Measurements from ENCODE around the gene MVK. TPM values are rescaled to one million over a fixed set of nuclear protein-coding genes. Genes with fewer than 3 reads are reported as not detected.

MVK gene
- polyA plus RNA-seq, 1 donor (not counting 4 experiments of a cell fraction or from before 2014, with no cell fraction given), result 26.7 TPM

- no peak for TF ChIP-seq EZH2 (IDR thresholded peaks at IDR 0.05; ENCODE audit: low read length)
- TF ChIP-seq, protein P1, sequence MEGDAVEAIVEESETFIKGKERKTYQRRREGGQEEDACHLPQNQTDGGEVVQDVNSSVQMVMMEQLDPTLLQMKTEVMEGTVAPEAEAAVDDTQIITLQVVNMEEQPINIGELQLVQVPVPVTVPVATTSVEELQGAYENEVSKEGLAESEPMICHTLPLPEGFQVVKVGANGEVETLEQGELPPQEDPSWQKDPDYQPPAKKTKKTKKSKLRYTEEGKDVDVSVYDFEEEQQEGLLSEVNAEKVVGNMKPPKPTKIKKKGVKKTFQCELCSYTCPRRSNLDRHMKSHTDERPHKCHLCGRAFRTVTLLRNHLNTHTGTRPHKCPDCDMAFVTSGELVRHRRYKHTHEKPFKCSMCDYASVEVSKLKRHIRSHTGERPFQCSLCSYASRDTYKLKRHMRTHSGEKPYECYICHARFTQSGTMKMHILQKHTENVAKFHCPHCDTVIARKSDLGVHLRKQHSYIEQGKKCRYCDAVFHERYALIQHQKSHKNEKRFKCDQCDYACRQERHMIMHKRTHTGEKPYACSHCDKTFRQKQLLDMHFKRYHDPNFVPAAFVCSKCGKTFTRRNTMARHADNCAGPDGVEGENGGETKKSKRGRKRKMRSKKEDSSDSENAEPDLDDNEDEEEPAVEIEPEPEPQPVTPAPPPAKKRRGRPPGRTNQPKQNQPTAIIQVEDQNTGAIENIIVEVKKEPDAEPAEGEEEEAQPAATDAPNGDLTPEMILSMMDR (optimal IDR thresholded peaks at IDR 0.05 in 1 of 3, IDR thresholded peaks at IDR 0.05 in 1 of 3, conservative IDR thresholded peaks at IDR 0.05 in 1 of 3; ENCODE audit: extremely low read depth in 1 of 3, insufficient read depth in 2 of 3, low read length in 3 of 3), result no peak
- Histone ChIP-seq H3K27me3 (ENCODE audit: control insufficient read depth, extremely low read depth, insufficient read depth, low read length) (peaks cover 16% of the 10 kb centered on the region), H3K79me2 (ENCODE audit: control insufficient read depth, insufficient read depth, low read length) (no peaks in the 10 kb centered on the region), H3K9me1 (ENCODE audit: control insufficient read depth, extremely low read depth, insufficient read depth, low read length) (no peaks in the 10 kb centered on the region), H2AFZ (ENCODE audit: control insufficient read depth, low read length) (no peak overlapping the region), H3K9me3 (ENCODE audit: control insufficient read depth, low read depth, low read length) (peaks cover 4% of the 10 kb centered on the region), H3K4me2 (ENCODE audit: control insufficient read depth, extremely low read depth, insufficient read depth, low read depth, low read length) (no peak overlapping the region), H3K27ac (ENCODE audit: control insufficient read depth, insufficient read depth, low read length) (no peak overlapping the region), H3K9ac (ENCODE audit: control insufficient read depth, extremely low read depth, insufficient read depth, low read length) (no peak overlapping the region), H4K20me1 (ENCODE audit: control insufficient read depth, extremely low read depth, insufficient read depth, low read length) (no peaks in the 10 kb centered on the region), H3K4me1 (ENCODE audit: control insufficient read depth, extremely low read depth, insufficient read depth, low read length) (no peaks in the 10 kb centered on the region), H3K36me3 (ENCODE audit: control insufficient read depth in 2 of 2, extremely low read depth in 1 of 2, insufficient read depth in 2 of 2, low read length in 2 of 2) (no peaks in the 10 kb centered on the region), H3K4me3 (ENCODE audit: control insufficient read depth in 2 of 3, extremely low read depth in 1 of 3, insufficient read depth in 2 of 3, low read depth in 1 of 3, low read length in 3 of 3) (no peak overlapping the region)
- no peak for FAIRE-seq
- no peak for DNase-seq (ENCODE audit: low read depth, low spot score)
- dilution Hi-C loops (cut with MboI; ENCODE audit: extremely low pct_ligation_motif_present, low sequenced_read_pairs), result loop anchor here (25.0 kb wide), 1 partner anchor 155 kb away; no protein-coding TSS in a partner anchor
Measured at GRCh38 chr12:109632342-109632741, 58.7 kb downstream of the MVK start.

DNA sequence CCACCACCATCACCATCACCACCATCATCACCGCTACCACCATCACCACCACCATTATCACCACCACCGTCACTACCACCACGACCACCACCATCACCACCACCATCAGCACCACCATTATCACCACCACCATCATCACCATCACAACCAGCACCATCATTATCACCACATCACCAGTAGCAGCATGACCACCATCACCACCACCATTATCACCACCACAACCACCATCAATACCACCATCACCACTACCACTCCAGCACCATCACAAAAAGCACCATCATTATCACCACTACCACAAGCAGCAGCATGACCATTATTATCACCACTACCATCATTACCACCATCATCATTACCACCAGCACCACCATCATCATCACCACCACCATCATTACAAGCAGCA is 62.1 kb downstream of the MVK start:
- no peak overlapping the region for H3K27ac ChIP-seq (ENCODE audit: control insufficient read depth, insufficient read depth, low read length)
- no peak overlapping the region for H3K4me3 ChIP-seq (ENCODE audit: control insufficient read depth in 2 of 3, extremely low read depth in 1 of 3, insufficient read depth in 2 of 3, low read depth in 1 of 3, low read length in 3 of 3)
- no peak for TF ChIP-seq EZH2 (IDR thresholded peaks at IDR 0.05; ENCODE audit: low read length)
- TF ChIP-seq, protein P1 (optimal IDR thresholded peaks at IDR 0.05 in 1 of 3, IDR thresholded peaks at IDR 0.05 in 1 of 3, conservative IDR thresholded peaks at IDR 0.05 in 1 of 3; ENCODE audit: extremely low read depth in 1 of 3, insufficient read depth in 2 of 3, low read length in 3 of 3), result no peak
- no peaks in the 10 kb centered on the region for H3K36me3 ChIP-seq (ENCODE audit: control insufficient read depth in 2 of 2, extremely low read depth in 1 of 2, insufficient read depth in 2 of 2, low read length in 2 of 2)
- no peak overlapping the region for H3K4me2 ChIP-seq (ENCODE audit: control insufficient read depth, extremely low read depth, insufficient read depth, low read depth, low read length)
- no peak overlapping the region for H2AFZ ChIP-seq (ENCODE audit: control insufficient read depth, low read length)
- DNase-seq (ENCODE audit: low read depth, low spot score) (no peak), FAIRE-seq (no peak)
- no peak overlapping the region for H3K9ac ChIP-seq (ENCODE audit: control insufficient read depth, extremely low read depth, insufficient read depth, low read length)
- no peaks in the 10 kb centered on the region for H3K9me1 ChIP-seq (ENCODE audit: control insufficient read depth, extremely low read depth, insufficient read depth, low read length)
- H3K79me2 ChIP-seq (ENCODE audit: control insufficient read depth, insufficient read depth, low read length), result no peaks in the 10 kb centered on the region
- dilution Hi-C loops (cut with MboI; ENCODE audit: extremely low pct_ligation_motif_present, low sequenced_read_pairs), result loop anchor here (25.0 kb wide), 1 partner anchor 152 kb away; no protein-coding TSS in a partner anchor
- H4K20me1 ChIP-seq (ENCODE audit: control insufficient read depth, extremely low read depth, insufficient read depth, low read length), result no peaks in the 10 kb centered on the region
- H3K9me3 ChIP-seq (ENCODE audit: control insufficient read depth, low read depth, low read length), result peaks cover 4% of the 10 kb centered on the region
- H3K4me1 ChIP-seq (ENCODE audit: control insufficient read depth, extremely low read depth, insufficient read depth, low read length), result no peaks in the 10 kb centered on the region
- H3K27me3 ChIP-seq (ENCODE audit: control insufficient read depth, extremely low read depth, insufficient read depth, low read length), result peaks cover 10% of the 10 kb centered on the region
